PC-3 (cell line): Measurements from ENCODE around the gene CEP85L. TPM values are rescaled to one million over a fixed set of nuclear protein-coding genes. Genes with fewer than 3 reads are reported as not detected.

Source experiments
- ATAC-seq: fragments of 200-7000 bp; cut with Tn5 transposase; 2 replicates; pipeline ENCODE4 v1.9.1; 2020; ENCODE audit warnings: mild to moderate bottlenecking, moderate library complexity
- BruUV-seq: library from RNA; stranded (reverse); fragments of 400-500 nt; replicated peaks from 2 replicates; lab custom pipeline; 2021; lab: Mats Ljungman, UMichigan
- CTCF ChIA-PET: fragments of 300-600 bp; sonication (Branson Sonifier 250); formaldehyde crosslinking; loops from one replicate; lab custom pipeline; 2022; ENCODE audit warnings: antibody characterized with exemption; lab: Charles Lee
- POLR2A ChIA-PET: fragments of 300-600 bp; sonication (Branson Sonifier 250); formaldehyde crosslinking; loops from one replicate; lab custom pipeline; 2022; ENCODE audit warnings: antibody characterized with exemption; ENCODE audit not compliant: unreplicated experiment; lab: Charles Lee
- DNase-seq: peaks from one replicate; pipeline ENCODE4 v3.0.0-alpha.2; 2015
- H2AFZ ChIP-seq: fragments of 300-600 bp; sonication (generic); 2 replicates; pipeline ENCODE4 v1.6.0; 2016; ENCODE audit warnings: antibody characterized with exemption, low read length
- H3F3A ChIP-seq: fragments of 300-600 bp; sonication (generic); one replicate; pipeline ENCODE4 v1.6.0; 2017; ENCODE audit warnings: antibody characterized with exemption, low read length, control low read depth, mild to moderate bottlenecking; ENCODE audit not compliant: unreplicated experiment
- H3K27ac ChIP-seq: fragments of 300-600 bp; sonication (generic); 2 replicates; pipeline ENCODE4 v1.5.1; 2016; ENCODE audit warnings: mild to moderate bottlenecking, low read length
- H3K27me3 ChIP-seq: fragments of 300-600 bp; sonication (generic); 2 replicates; pipeline ENCODE4 v1.6.1; 2016; ENCODE audit warnings: low read length, mixed read lengths
- H3K36me3 ChIP-seq: fragments of 300-600 bp; sonication (generic); 2 replicates; pipeline ENCODE4 v1.6.1; 2016; ENCODE audit warnings: low read depth, mixed run types, low read length, mixed read lengths
- H3K4me1 ChIP-seq: fragments of 300-600 bp; sonication (generic); 2 replicates; pipeline ENCODE4 v1.5.1; 2016; ENCODE audit warnings: low read length; ENCODE audit not compliant: insufficient read depth
- H3K4me2 ChIP-seq: fragments of 300-600 bp; sonication (generic); 2 replicates; pipeline ENCODE4 v1.6.0; 2016; ENCODE audit warnings: low read length
- H3K4me3 ChIP-seq: fragments of 300-600 bp; sonication (generic); 2 replicates; pipeline ENCODE4 v1.5.1; 2016; ENCODE audit warnings: mild to moderate bottlenecking, low read length, mixed read lengths
- H3K79me2 ChIP-seq: fragments of 300-600 bp; sonication (generic); 2 replicates; pipeline ENCODE4 v1.6.1; 2017; ENCODE audit warnings: low read length, mixed read lengths
- H3K9ac ChIP-seq: fragments of 300-600 bp; sonication (generic); 2 replicates; pipeline ENCODE4 v1.6.0; 2016; ENCODE audit warnings: mild to moderate bottlenecking, low read length
- H3K9me2 ChIP-seq: fragments of 300-600 bp; sonication (generic); replicated peaks from 2 replicates; pipeline ENCODE4 v1.6.1; 2016; ENCODE audit warnings: mixed run types, low read length, mixed read lengths
- H3K9me3 ChIP-seq: fragments of 300-600 bp; sonication (generic); 2 replicates; pipeline ENCODE4 v1.6.1; 2016; ENCODE audit warnings: low read length, mixed read lengths
- H4K20me1 ChIP-seq: fragments of 300-600 bp; sonication (generic); 2 replicates; pipeline ENCODE4 v1.6.1; 2016; ENCODE audit warnings: low read length, mixed read lengths
- CTCF ChIP-seq: fragments of 300-600 bp; sonication (generic); conservative IDR thresholded peaks from 2 replicates; pipeline ENCODE4 v1.5.1; 2017; ENCODE audit warnings: antibody characterized with exemption, low read depth, mild to moderate bottlenecking, low read length
- EZH2 ChIP-seq: fragments of 300-600 bp; sonication (generic); IDR thresholded peaks from one replicate; pipeline ENCODE4 v1.6.1; 2017; ENCODE audit warnings: antibody characterized with exemption, mild to moderate bottlenecking, low read length; ENCODE audit not compliant: unreplicated experiment
- EZH2phosphoT487 ChIP-seq: fragments of 300-600 bp; sonication (generic); IDR thresholded peaks from 2 replicates; pipeline ENCODE4 v1.6.1; 2018; ENCODE audit warnings: mild to moderate bottlenecking, antibody characterized with exemption, low read length, borderline replicate concordance
- intact Hi-C: fragments of 100-400 bp; cut with micrococcal nuclease; formaldehyde crosslinking; loops from 2 replicates; pipeline ENCODE4 v1.9.0; 2023
- total RNA-seq: library from RNA; depleted of rRNA; stranded (reverse); fragments of >200 nt; gene quantifications from 2 replicates; pipeline ENCODE4 v1.2.3, GENCODE V29; 2014

CEP85L gene
- total RNA-seq, 1 experiment from 2014 or later, result 7.8 TPM

- H3F3A ChIP-seq, result no peaks in the 10 kb centered on the region
- intact Hi-C loops, result no loop called here
- no peak for DNase-seq
- no peaks in the 10 kb centered on the region for H3K9me3 ChIP-seq
- no peak overlapping the region for H3K27ac ChIP-seq
- ATAC-seq, result no peak
- no TSS peak for BruUV-seq
- TF ChIP-seq EZH2phosphoT487 (no peak), CTCF (no peak), EZH2 (no peak)
- H3K4me1 ChIP-seq, result no peaks in the 10 kb centered on the region
- H2AFZ ChIP-seq, result no peak overlapping the region
- H3K79me2 ChIP-seq, result peaks cover 25% of the 10 kb centered on the region
- H3K4me3 ChIP-seq, result no peak overlapping the region
- ChIA-PET POLR2A (no interaction called here), CTCF (no interaction called here)
- H3K27me3 ChIP-seq, result no peaks in the 10 kb centered on the region
- no peak overlapping the region for H3K9ac ChIP-seq
- no peak overlapping the region for H3K4me2 ChIP-seq
- no peaks in the 10 kb centered on the region for H3K36me3 ChIP-seq
- H3K9me2 ChIP-seq, result no peaks in the 10 kb centered on the region
- H4K20me1 ChIP-seq, result no peaks in the 10 kb centered on the region
Measured at GRCh38 chr6:118641042-118641441, 10.3 kb downstream of the CEP85L start.

GRCh38 chr6:118639054-118639964 lies 12.1 kb downstream of the CEP85L start:
- POLR2A ChIA-PET, result no interaction called here

More at GRCh38 chr6:118639054-118639964, 12.1 kb downstream of the CEP85L start:
- no peak overlapping the region for H3K9ac ChIP-seq
- H3K27me3 ChIP-seq, result no peaks in the 10 kb centered on the region
- no peak overlapping the region for H2AFZ ChIP-seq
- TF ChIP-seq EZH2 (no peak), EZH2phosphoT487 (no peak), CTCF (no peak)
- peaks cover 18% of the 10 kb centered on the region for H3K79me2 ChIP-seq
- no peaks in the 10 kb centered on the region for H3K9me2 ChIP-seq
- no peaks in the 10 kb centered on the region for H3K9me3 ChIP-seq
- no peaks in the 10 kb centered on the region for H3K4me1 ChIP-seq
- H3K4me3 ChIP-seq, result no peak overlapping the region
- H3F3A ChIP-seq, result no peaks in the 10 kb centered on the region
- no peak overlapping the region for H3K27ac ChIP-seq
- ATAC-seq, result no peak
- no peak overlapping the region for H3K4me2 ChIP-seq
- H4K20me1 ChIP-seq, result no peaks in the 10 kb centered on the region
- H3K36me3 ChIP-seq, result no peaks in the 10 kb centered on the region
- no TSS peak for BruUV-seq
- CTCF ChIA-PET, result no interaction called here
- DNase-seq, result no peak
- intact Hi-C loops, result loop anchor here (1.0 kb wide), 1 partner anchor 137 kb away; no protein-coding TSS in a partner anchor
